Esophagus mucosa (tissue), 1 donor: ENCODE measurements around the gene TUB. TPM values are rescaled to one million over a fixed set of nuclear protein-coding genes. Genes with fewer than 3 reads are reported as not detected.

ENCODE experiments used
- ATAC-seq: fragments of 200-7000 bp; cut with Tn5 transposase; one replicate; pipeline ENCODE4 v1.9.1; 2020
- total RNA-seq: library from RNA; stranded (reverse); gene quantifications from one replicate; pipeline ENCODE4 v1.2.4, GENCODE V29; 2023
- donor health status: DM: yes; HTN: yes; CAD: no.

Gene TUB
- total RNA-seq, 1 donor from 2014 or later: 1.00 TPM

GRCh38 chr11:8109675-8110074, 28.7 kb downstream of the TUB start:
- ATAC-seq: no peak

DNA sequence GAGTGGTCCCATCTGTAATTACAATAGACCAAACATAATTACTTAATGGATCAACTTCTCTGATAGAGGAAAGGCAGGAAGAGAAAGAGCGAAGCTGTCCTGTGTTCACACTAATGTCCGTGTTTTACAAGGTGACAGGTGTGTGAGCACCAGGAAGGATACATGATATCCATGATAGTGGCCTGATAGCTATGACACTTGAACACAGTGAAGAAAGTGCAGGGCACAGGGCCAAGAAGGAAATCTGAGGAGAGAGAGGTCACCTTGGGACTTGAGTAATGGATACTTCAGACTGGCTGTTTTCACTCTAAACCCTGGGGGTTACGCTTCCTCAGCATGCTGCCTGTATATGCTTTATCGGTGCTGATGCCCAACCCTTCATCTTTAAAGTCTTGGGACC, 29.4 kb downstream of the TUB start:
- ATAC-seq: no peak

- ATAC-seq: no peak
These were observed 30.6 kb downstream of the TUB start for GRCh38 chr11:8111636-8112035.

GRCh38 chr11:8122173-8122764, 41.3 kb downstream of the TUB start:
- no peak for ATAC-seq

GRCh38 chr11:8126649-8127289, 45.8 kb downstream of the TUB start:
- ATAC-seq: no peak

- ATAC-seq: no peak
These were observed 46.4 kb downstream of the TUB start for GRCh38 chr11:8127447-8127846.

GRCh38 chr11:8138526-8138925, 57.5 kb downstream of the TUB start:
- ATAC-seq: peak; percentile 79

DNA sequence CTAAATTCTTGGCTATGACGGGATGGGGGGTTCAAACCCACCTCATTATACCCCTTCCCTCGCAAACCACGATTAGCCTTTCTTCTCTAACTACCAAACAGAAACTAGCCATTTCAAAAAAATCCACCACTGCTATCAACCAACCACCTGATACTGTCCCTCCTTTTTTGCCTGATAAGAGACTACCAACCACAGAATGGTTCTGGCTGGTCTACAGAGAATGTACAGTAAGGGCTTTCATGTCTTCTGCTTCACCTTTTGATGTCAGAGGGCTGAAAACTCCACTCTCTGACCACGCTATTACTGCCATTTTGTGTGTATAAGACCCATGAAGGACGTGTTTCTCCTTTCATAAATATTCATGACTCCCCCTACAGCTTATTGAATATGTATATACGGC, 68.7 kb downstream of the TUB start:
- ATAC-seq: no peak

Other genes starting within 250 kb of the TUB start
- gene OR10A6, start 149.9 kb upstream of the TUB start, total RNA-seq: not detected
- not detected for gene OR10A3, start 139.5 kb upstream of the TUB start, total RNA-seq
- gene NLRP10, start 115.8 kb upstream of the TUB start, total RNA-seq: not detected
- 206 TPM for gene EIF3F, start 93.9 kb upstream of the TUB start, total RNA-seq
- gene RIC3, start 87.8 kb downstream of the TUB start, total RNA-seq: 4.7 TPM
- not detected for gene LMO1, start 182.7 kb downstream of the TUB start, total RNA-seq